Kidney epithelial cell (primary cell): ENCODE results near the gene HIF1AN. TPM values are rescaled to one million over a fixed set of nuclear protein-coding genes. Genes with fewer than 3 reads are reported as not detected.

Source experiments
- DNase-seq: peaks from one replicate; pipeline ENCODE4 v3.0.0-alpha.2; 2010; ENCODE audit warnings: low read depth
- H3K27me3 ChIP-seq: 2 replicates; pipeline ENCODE4 v1.6.0; 2011; ENCODE audit warnings: low read length; ENCODE audit not compliant: control insufficient read depth, insufficient read depth
- H3K36me3 ChIP-seq: 2 replicates; pipeline ENCODE4 v1.5.1; 2011; ENCODE audit warnings: low read length; ENCODE audit not compliant: control insufficient read depth, insufficient read depth
- H3K4me3 ChIP-seq: 2 replicates; pipeline ENCODE4 v1.5.1; 2011; ENCODE audit warnings: low read depth, mild to moderate bottlenecking, control low read depth, low read length
- total RNA-seq: library from RNA; depleted of rRNA; stranded (reverse); fragments of >200 nt; gene quantifications from 2 replicates; pipeline ENCODE4 v1.2.3, GENCODE V29; 2015
- TF ChIP-seq, protein P1 (sequence below): IDR thresholded peaks from 2 replicates; pipeline ENCODE4 v1.5.1; 2011; ENCODE audit warnings: mild to moderate bottlenecking, moderate library complexity, low read length, control low read depth, inconsistent platforms; ENCODE audit not compliant: insufficient read depth, poor library complexity, severe bottlenecking

Gene HIF1AN
- total RNA-seq, 1 donor from 2014 or later, result 11.4 TPM

- H3K36me3 ChIP-seq, result peaks cover 1% of the 10 kb centered on the region
- TF ChIP-seq, protein P1, sequence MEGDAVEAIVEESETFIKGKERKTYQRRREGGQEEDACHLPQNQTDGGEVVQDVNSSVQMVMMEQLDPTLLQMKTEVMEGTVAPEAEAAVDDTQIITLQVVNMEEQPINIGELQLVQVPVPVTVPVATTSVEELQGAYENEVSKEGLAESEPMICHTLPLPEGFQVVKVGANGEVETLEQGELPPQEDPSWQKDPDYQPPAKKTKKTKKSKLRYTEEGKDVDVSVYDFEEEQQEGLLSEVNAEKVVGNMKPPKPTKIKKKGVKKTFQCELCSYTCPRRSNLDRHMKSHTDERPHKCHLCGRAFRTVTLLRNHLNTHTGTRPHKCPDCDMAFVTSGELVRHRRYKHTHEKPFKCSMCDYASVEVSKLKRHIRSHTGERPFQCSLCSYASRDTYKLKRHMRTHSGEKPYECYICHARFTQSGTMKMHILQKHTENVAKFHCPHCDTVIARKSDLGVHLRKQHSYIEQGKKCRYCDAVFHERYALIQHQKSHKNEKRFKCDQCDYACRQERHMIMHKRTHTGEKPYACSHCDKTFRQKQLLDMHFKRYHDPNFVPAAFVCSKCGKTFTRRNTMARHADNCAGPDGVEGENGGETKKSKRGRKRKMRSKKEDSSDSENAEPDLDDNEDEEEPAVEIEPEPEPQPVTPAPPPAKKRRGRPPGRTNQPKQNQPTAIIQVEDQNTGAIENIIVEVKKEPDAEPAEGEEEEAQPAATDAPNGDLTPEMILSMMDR, result no peak
- DNase-seq, result no peak
- peaks cover 3% of the 10 kb centered on the region for H3K27me3 ChIP-seq
- no peak overlapping the region for H3K4me3 ChIP-seq
Observed at GRCh38 chr10:100522107-100522801, 13.5 kb upstream of the HIF1AN start.

DNA sequence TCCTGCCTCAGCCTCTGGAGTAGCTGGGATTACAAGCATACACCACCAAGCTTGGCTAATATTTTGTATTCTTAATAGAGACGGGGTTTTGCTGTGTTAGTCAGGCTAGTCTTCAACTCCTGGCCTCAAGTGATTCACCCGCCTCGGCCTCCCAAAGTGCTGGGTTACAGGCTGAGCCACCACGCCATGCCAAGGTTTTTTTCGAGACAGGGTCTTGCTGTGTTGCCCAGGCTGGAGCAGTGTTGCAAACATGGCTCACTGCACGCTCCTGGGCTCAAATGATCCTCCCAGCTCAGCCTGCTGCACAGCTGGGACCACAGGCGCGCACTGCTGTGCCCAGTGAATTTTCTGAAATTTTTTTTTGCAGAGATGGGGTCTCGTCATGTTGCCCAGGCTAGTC, 12.8 kb upstream of the HIF1AN start:
- DNase-seq, result no peak
- Histone ChIP-seq H3K36me3 (peaks cover 1% of the 10 kb centered on the region), H3K27me3 (peaks cover 3% of the 10 kb centered on the region), H3K4me3 (no peak overlapping the region)
- TF ChIP-seq, protein P1, result no peak

GRCh38 chr10:100524206-100524605, 11.5 kb upstream of the HIF1AN start:
- TF ChIP-seq, protein P1, result no peak
- no peak overlapping the region for H3K4me3 ChIP-seq
- no peak for DNase-seq
- peaks cover 3% of the 10 kb centered on the region for H3K27me3 ChIP-seq
- H3K36me3 ChIP-seq, result peaks cover 1% of the 10 kb centered on the region

GRCh38 chr10:100524638-100525037, 11.1 kb upstream of the HIF1AN start:
- TF ChIP-seq, protein P1, result no peak
- DNase-seq, result no peak
- Histone ChIP-seq H3K27me3 (no peaks in the 10 kb centered on the region), H3K36me3 (peaks cover 1% of the 10 kb centered on the region), H3K4me3 (no peak overlapping the region)

DNA sequence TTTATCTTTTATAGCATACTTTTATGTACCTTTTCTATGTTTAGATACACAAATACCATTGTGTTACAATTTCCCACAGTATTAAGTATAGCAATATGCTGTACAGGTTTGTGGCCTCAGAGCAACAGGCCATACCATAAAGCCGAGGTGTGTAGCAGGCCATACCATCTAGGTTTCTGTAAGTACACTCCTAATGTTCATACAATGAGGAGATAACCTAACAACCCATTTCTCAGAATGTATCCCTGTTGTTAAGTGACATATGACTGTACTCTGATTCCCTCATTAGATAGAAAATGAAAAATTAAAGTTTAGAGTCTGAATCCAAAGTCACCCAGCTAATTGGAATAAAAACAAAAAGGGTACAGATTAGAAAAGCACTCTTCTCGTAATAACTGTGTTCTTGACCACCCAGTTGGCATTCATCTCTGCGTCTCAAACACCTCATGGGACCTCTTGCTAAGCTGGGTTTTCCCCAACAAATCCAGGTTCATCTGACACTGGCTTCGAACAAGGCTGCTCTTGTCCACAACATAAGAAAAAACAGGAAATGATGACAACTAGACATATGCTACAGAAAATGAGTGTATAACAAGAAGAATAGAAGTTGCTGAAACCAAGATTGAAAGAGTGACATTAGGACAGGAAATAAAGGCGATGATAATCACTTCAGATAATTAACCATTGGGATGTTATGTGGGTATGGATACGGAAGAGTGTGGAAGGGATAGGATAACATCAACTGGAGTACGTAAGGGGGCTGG, 7.4 kb upstream of the HIF1AN start:
- no peak for DNase-seq
- Histone ChIP-seq H3K36me3 (peaks cover 1% of the 10 kb centered on the region), H3K4me3 (peak overlapping the region; percentile 87), H3K27me3 (no peaks in the 10 kb centered on the region)
- TF ChIP-seq, protein P1, result no peak
